Adrenal gland (tissue), 5 donors: Measurements from ENCODE around the gene TTC39B.

Experiments
- POLR2A ChIP-seq, 2 donors: fragments of 450-650 bp; IDR thresholded peaks; one replicate each; pipeline ENCODE4 v1.6.1; 2017; ENCODE audit warnings: antibody characterized with exemption in 2 of 2, mild to moderate bottlenecking in 2 of 2, moderate library complexity in 1 of 2
- TF ChIP-seq, protein P1 (sequence below), 6 experiments: fragments of 450-650 bp in 4 of 6; fragments of 200-600 bp in 2 of 6; sonication (generic) in 1 of 6; IDR thresholded peaks; 1 replicate in 5 of 6; 2 replicates in 1 of 6; pipeline versions ENCODE4 v1.5.1 to v1.8.0; 2016 to 2021; ENCODE audit warnings: antibody characterized with exemption in 6 of 6, mild to moderate bottlenecking in 2 of 6, moderate library complexity in 1 of 6
- donor health status: DM: no; HTN: no; CAD: no.

DNA sequence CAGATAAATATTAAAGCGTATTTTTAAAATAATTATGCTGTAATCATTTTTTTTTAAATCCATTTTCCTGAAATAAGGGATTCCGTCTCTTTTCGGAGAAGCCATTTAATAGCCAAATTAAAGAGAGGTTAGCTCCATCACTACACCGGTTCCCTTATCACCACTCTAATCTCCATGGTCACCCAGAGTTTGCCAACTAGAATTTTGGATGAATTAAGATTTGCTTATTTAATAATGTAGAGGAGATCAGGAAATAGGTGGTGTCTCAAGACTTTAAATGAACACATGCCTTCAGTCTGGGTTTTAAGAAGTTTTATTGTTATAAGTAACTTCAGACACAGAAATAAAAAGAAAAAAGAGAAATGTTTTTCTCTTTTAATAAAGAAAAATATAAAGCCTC is 151.7 kb downstream of the TTC39B start:
- TF ChIP-seq, protein P1, sequence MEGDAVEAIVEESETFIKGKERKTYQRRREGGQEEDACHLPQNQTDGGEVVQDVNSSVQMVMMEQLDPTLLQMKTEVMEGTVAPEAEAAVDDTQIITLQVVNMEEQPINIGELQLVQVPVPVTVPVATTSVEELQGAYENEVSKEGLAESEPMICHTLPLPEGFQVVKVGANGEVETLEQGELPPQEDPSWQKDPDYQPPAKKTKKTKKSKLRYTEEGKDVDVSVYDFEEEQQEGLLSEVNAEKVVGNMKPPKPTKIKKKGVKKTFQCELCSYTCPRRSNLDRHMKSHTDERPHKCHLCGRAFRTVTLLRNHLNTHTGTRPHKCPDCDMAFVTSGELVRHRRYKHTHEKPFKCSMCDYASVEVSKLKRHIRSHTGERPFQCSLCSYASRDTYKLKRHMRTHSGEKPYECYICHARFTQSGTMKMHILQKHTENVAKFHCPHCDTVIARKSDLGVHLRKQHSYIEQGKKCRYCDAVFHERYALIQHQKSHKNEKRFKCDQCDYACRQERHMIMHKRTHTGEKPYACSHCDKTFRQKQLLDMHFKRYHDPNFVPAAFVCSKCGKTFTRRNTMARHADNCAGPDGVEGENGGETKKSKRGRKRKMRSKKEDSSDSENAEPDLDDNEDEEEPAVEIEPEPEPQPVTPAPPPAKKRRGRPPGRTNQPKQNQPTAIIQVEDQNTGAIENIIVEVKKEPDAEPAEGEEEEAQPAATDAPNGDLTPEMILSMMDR (IDR thresholded peaks at IDR 0.05), result no peak
- no peak for TF ChIP-seq POLR2A (IDR thresholded peaks at IDR 0.05)
